ENCODE measurements around the gene GMPR2. TPM values are rescaled to one million over a fixed set of nuclear protein-coding genes. Genes with fewer than 3 reads are reported as not detected.

The GMPR2 gene
- total and polyA plus RNA-seq, 2 of the 13 experiments (the other 11 are each of a cell fraction or from before 2014, with no cell fraction given): 210 to 273 TPM

DNA sequence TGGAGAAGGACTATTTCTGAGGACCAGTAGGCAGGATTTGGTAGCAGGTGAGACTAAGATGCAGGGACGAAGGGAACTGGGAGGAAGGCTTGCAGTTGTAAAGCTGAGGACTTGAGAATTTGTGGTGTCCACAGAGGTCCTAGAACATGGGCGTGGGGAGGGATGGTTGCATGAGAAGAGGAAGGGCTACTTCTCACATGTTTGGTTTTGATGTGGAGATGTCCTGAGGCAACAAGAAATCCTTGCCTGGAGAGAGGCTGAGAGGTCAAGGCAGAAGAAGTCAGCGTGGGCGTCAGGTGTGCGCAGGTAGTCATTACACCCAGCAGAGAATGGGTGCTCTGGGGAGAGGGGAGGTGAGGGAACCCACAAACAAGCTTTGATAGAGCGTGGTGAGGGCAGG, 44.3 kb downstream of the GMPR2 start:
- CTCF ChIA-PET (ENCODE audit: low intra/inter-chr PET ratio, low total read pairs): no interaction called here
- WGBS (ENCODE audit: low lambda C conversion rate): 96% methylated on average over 6 of the region's 6 CpGs
- no peak for TF ChIP-seq ELF1 (CRISPR knock-in tag; IDR thresholded peaks at IDR 0.05)
- no peak for TF ChIP-seq KLF12 (CRISPR knock-in tag; IDR thresholded peaks at IDR 0.05; ENCODE audit: borderline replicate concordance)
- TF ChIP-seq, protein P1, sequence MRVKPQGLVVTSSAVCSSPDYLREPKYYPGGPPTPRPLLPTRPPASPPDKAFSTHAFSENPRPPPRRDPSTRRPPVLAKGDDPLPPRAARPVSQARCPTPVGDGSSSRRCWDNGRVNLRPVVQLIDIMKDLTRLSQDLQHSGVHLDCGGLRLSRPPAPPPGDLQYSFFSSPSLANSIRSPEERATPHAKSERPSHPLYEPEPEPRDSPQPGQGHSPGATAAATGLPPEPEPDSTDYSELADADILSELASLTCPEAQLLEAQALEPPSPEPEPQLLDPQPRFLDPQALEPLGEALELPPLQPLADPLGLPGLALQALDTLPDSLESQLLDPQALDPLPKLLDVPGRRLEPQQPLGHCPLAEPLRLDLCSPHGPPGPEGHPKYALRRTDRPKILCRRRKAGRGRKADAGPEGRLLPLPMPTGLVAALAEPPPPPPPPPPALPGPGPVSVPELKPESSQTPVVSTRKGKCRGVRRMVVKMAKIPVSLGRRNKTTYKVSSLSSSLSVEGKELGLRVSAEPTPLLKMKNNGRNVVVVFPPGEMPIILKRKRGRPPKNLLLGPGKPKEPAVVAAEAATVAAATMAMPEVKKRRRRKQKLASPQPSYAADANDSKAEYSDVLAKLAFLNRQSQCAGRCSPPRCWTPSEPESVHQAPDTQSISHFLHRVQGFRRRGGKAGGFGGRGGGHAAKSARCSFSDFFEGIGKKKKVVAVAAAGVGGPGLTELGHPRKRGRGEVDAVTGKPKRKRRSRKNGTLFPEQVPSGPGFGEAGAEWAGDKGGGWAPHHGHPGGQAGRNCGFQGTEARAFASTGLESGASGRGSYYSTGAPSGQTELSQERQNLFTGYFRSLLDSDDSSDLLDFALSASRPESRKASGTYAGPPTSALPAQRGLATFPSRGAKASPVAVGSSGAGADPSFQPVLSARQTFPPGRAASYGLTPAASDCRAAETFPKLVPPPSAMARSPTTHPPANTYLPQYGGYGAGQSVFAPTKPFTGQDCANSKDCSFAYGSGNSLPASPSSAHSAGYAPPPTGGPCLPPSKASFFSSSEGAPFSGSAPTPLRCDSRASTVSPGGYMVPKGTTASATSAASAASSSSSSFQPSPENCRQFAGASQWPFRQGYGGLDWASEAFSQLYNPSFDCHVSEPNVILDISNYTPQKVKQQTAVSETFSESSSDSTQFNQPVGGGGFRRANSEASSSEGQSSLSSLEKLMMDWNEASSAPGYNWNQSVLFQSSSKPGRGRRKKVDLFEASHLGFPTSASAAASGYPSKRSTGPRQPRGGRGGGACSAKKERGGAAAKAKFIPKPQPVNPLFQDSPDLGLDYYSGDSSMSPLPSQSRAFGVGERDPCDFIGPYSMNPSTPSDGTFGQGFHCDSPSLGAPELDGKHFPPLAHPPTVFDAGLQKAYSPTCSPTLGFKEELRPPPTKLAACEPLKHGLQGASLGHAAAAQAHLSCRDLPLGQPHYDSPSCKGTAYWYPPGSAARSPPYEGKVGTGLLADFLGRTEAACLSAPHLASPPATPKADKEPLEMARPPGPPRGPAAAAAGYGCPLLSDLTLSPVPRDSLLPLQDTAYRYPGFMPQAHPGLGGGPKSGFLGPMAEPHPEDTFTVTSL (CRISPR knock-in tag; IDR thresholded peaks at IDR 0.05; ENCODE audit: borderline replicate concordance): no peak
- TF ChIP-seq, protein P2, sequence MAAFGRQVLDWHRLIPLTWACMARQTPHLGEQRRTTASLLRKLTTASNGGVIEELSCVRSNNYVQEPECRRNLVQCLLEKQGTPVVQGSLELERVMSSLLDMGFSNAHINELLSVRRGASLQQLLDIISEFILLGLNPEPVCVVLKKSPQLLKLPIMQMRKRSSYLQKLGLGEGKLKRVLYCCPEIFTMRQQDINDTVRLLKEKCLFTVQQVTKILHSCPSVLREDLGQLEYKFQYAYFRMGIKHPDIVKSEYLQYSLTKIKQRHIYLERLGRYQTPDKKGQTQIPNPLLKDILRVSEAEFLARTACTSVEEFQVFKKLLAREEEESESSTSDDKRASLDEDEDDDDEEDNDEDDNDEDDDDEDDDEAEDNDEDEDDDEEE (CRISPR knock-in tag; IDR thresholded peaks at IDR 0.05): no peak
- TF ChIP-seq ZSCAN22 (CRISPR knock-in tag; IDR thresholded peaks at IDR 0.05): no peak
- no peak for TF ChIP-seq ZSCAN25 (CRISPR knock-in tag; IDR thresholded peaks at IDR 0.05)
- no peak for TF ChIP-seq ZNF607 (CRISPR knock-in tag; IDR thresholded peaks at IDR 0.05; ENCODE audit: borderline replicate concordance)
- TF ChIP-seq, protein P3, sequence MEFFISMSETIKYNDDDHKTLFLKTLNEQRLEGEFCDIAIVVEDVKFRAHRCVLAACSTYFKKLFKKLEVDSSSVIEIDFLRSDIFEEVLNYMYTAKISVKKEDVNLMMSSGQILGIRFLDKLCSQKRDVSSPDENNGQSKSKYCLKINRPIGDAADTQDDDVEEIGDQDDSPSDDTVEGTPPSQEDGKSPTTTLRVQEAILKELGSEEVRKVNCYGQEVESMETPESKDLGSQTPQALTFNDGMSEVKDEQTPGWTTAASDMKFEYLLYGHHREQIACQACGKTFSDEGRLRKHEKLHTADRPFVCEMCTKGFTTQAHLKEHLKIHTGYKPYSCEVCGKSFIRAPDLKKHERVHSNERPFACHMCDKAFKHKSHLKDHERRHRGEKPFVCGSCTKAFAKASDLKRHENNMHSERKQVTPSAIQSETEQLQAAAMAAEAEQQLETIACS (CRISPR knock-in tag; IDR thresholded peaks at IDR 0.05): no peak
- TF ChIP-seq SMAD9 (CRISPR knock-in tag; IDR thresholded peaks at IDR 0.05): no peak
- TF ChIP-seq HOXD1 (CRISPR knock-in tag; IDR thresholded peaks at IDR 0.05): no peak
- FAIRE-seq (no peak), DNase-seq (ENCODE audit: low spot score) (no peak), ATAC-seq (no peak)
- intact Hi-C loops (cut with micrococcal nuclease; ENCODE audit: unreplicated experiment) (no loop called here), in situ Hi-C loops (cut with HindIII; ENCODE audit: extremely low pct_ligation_motif_present, low pct_unique_long_range_greater_than_20kb) (no loop called here)
- POLR2A ChIA-PET: no interaction called here
- H3K36me3 ChIP-seq (replicated peaks in 1 of 2; ENCODE audit: control insufficient read depth in 1 of 2, insufficient read depth in 2 of 2, low read length in 2 of 2): no peaks in the 10 kb centered on the region
- no TSS peak for BruUV-seq (replicated peaks)
- H3K4me3 ChIP-seq (replicated peaks in 1 of 3; ENCODE audit: insufficient read depth in 1 of 3, low read depth in 2 of 3, low read length in 3 of 3): no peak overlapping the region
- no peak overlapping the region for H3K9ac ChIP-seq (ENCODE audit: insufficient read depth, low read depth, low read length)
- no peaks in the 10 kb centered on the region for H3K9me3 ChIP-seq (ENCODE audit: low read length)
- H4K20me1 ChIP-seq (ENCODE audit: insufficient read depth, low read length): no peaks in the 10 kb centered on the region
- no peak overlapping the region for H2AFZ ChIP-seq (ENCODE audit: low read length)
- no peaks in the 10 kb centered on the region for H3K27me3 ChIP-seq (ENCODE audit: control insufficient read depth in 1 of 2, insufficient read depth in 2 of 2, low read length in 2 of 2)
- peaks cover 9% of the 10 kb centered on the region for H3K4me1 ChIP-seq (ENCODE audit: insufficient read depth, low read length)
- H3K79me2 ChIP-seq (ENCODE audit: insufficient read depth, low read length): peaks cover 2% of the 10 kb centered on the region
- H3K27ac ChIP-seq (ENCODE audit: extremely low read length, insufficient read depth, low read length): no peak overlapping the region
- no peak overlapping the region for H3K4me2 ChIP-seq (ENCODE audit: low read depth, low read length)
